AG04450 (cell line): Measurements from ENCODE around the gene AP4E1. TPM values are rescaled to one million over a fixed set of nuclear protein-coding genes. Genes with fewer than 3 reads are reported as not detected.

Experiments
- CTCF ChIA-PET: fragments of 300-600, 350-600 bp; formaldehyde crosslinking; extraction: SDS; loops from one replicate; lab custom pipeline; 2022; ENCODE audit warnings: antibody characterized with exemption, inconsistent platforms; lab: Charles Lee
- POLR2A ChIA-PET: fragments of 350-600 bp; formaldehyde crosslinking; extraction: SDS; loops from one replicate; lab custom pipeline; 2021; ENCODE audit warnings: antibody characterized with exemption, inconsistent platforms; lab: Yijun Ruan, JAX
- DNase-seq: peaks from one replicate; pipeline ENCODE4 v3.0.0-alpha.2; 2011; ENCODE audit warnings: low read depth, low spot score
- H3K27ac ChIP-seq: one replicate; pipeline ENCODE4 v1.5.1; 2012; ENCODE audit warnings: low read depth, low read length, control low read depth
- H3K27me3 ChIP-seq: one replicate; pipeline ENCODE4 v1.6.0; 2012; ENCODE audit warnings: low read length; ENCODE audit not compliant: control insufficient read depth, insufficient read depth
- H3K4me3 ChIP-seq: 2 replicates; pipeline ENCODE4 v1.5.1; 2011; ENCODE audit warnings: mild to moderate bottlenecking, low read depth, low read length, control low read depth
- H3K9me3 ChIP-seq: 2 replicates; pipeline ENCODE4 v1.5.1; 2012; ENCODE audit warnings: low read length; ENCODE audit not compliant: control insufficient read depth, insufficient read depth
- CTCF ChIP-seq: IDR thresholded peaks from 2 replicates; pipeline ENCODE4 v1.5.1; 2011; ENCODE audit warnings: low read depth, low read length, control low read depth, inconsistent platforms
- polyA minus RNA-seq: library from RNA; depleted of rRNA, polyadenylated mRNA; stranded (reverse); fragments of >200 nt; gene quantifications from 2 replicates; pipeline ENCODE4 v1.2.3, GENCODE V29; 2011; rRNA and poly(A)+ RNA removed
- polyA plus RNA-seq: library from polyadenylated mRNA; depleted of rRNA; stranded (reverse); fragments of >200 nt; gene quantifications from 2 replicates; pipeline ENCODE4 v1.2.3, GENCODE V29; 2011; rRNA removed

AP4E1 gene
- polyA plus RNA-seq (4.1 and 4.5 TPM in 2 replicates), polyA minus RNA-seq (3.6 and 7.4 TPM in 2 replicates)

GRCh38 chr15:50908209-50909009, at the start of gene AP4E1:
AP4E1 (plus strand) TSS chr15:50908683; CDS start chr15:50908779, 96 bp downstream.
- peak; percentile 92 for TF ChIP-seq CTCF
- Histone ChIP-seq H3K9me3 (peaks cover 8% of the 10 kb centered on the region; the same call in 1 of the 2 replicates), H3K27me3 (no peaks in the 10 kb centered on the region), H3K4me3 (peak within 1 kb of the TSS; percentile 87), H3K27ac (peak within 1 kb of the TSS; percentile 70)
- ChIA-PET CTCF (interaction anchor here (0.7 to 2.2 kb wide), 6 partner anchors 9 to 372 kb away, joined by 3 to 8 read pairs (median 6); no protein-coding TSS in a partner anchor), POLR2A (interaction anchor here (0.5 to 0.9 kb wide), 2 partner anchors 23 to 234 kb away, joined by 4 to 5 read pairs; no protein-coding TSS in a partner anchor)
- peak; percentile 85 for DNase-seq

- Histone ChIP-seq H3K27ac (no peak overlapping the region), H3K27me3 (peaks cover 5% of the 10 kb centered on the region), H3K4me3 (no peak overlapping the region), H3K9me3 (no peaks in the 10 kb centered on the region)
- POLR2A ChIA-PET: no interaction called here
- DNase-seq: no peak
- CTCF ChIA-PET: no interaction called here
- TF ChIP-seq CTCF: no peak
Observed at GRCh38 chr15:50860824-50861223, 47.7 kb upstream of the AP4E1 start.

DNA sequence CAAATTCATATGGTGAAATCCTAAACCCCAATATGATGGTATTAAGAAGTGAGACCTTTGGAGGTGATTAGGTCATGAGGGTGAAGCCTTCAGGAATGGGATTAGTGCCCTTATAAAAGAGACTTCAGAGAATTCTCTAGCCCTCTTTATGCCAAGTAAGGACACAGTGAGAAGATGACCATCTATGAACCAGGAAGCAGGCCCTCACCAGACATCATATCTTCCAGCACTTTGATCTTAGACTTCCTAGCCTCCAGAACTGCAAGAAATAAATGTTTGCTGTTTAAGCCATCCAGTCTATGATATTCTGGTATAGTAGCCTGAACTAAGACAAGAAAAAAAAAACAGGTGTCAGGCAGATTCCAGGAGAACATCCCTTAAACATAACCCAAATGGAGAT, 45.9 kb upstream of the AP4E1 start:
- no peak overlapping the region for H3K4me3 ChIP-seq
- TF ChIP-seq CTCF: no peak
- no peak overlapping the region for H3K27ac ChIP-seq
- ChIA-PET POLR2A (no interaction called here), CTCF (interaction anchor here (1.3 kb wide), 1 partner anchor 187 kb away, joined by 4 read pairs; no protein-coding TSS in a partner anchor)
- H3K27me3 ChIP-seq: no peaks in the 10 kb centered on the region
- DNase-seq: no peak
- no peaks in the 10 kb centered on the region for H3K9me3 ChIP-seq

DNA sequence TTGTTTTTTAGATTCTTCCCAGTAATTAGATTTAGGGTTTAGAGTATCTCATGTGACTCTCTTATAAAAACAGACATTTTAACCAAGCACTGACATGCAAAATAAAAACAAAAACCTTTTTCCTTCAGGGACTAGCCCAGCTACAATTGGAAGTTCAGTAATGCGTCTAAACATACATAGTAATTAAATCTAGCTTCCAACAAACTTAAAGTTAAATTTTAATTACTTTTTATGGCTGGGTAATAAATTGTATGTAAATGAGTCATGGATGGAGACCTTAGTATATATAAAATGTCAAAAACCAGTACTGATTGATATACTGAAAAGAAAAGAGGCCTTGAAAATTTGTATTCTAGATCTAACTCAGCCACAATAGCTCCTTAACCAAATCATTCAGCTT, 43.6 kb upstream of the AP4E1 start:
- CTCF ChIA-PET: interaction anchor here (2.6 kb wide), 1 partner anchor 12 kb away, joined by 13 read pairs; no protein-coding TSS in a partner anchor
- Histone ChIP-seq H3K27me3 (peaks cover 7% of the 10 kb centered on the region), H3K27ac (no peak overlapping the region), H3K9me3 (no peaks in the 10 kb centered on the region), H3K4me3 (no peak overlapping the region)
- no peak for DNase-seq
- POLR2A ChIA-PET: no interaction called here
- TF ChIP-seq CTCF: no peak
